Motor neuron (in vitro differentiated cells): ENCODE results near the gene FADD. TPM values are rescaled to one million over a fixed set of nuclear protein-coding genes. Genes with fewer than 3 reads are reported as not detected.

Source experiments
- ATAC-seq, 8 experiments: fragments of 200-7000 bp; cut with Tn5 transposase; replicated peaks in 6 of 8; 2 replicates each; pipeline ENCODE4 v1.8.0; 2021; ENCODE audit warnings: mild to moderate bottlenecking in 8 of 8, moderate library complexity in 8 of 8
- H3K27ac ChIP-seq, 2 donors: fragments of 250-450 bp; sonication (Bioruptor Pico); 2 replicates each; pipeline ENCODE4 v1.9.0; 2021; ENCODE audit warnings: antibody characterized with exemption in 2 of 2, mild to moderate bottlenecking in 2 of 2, moderate library complexity in 1 of 2
- H3K4me1 ChIP-seq, 2 donors: fragments of 250-450 bp; sonication (Bioruptor Pico); replicated peaks in 1 of 2; 2 replicates each; pipeline ENCODE4 v1.6.1; 2021; ENCODE audit warnings: antibody characterized with exemption in 2 of 2, mild to moderate bottlenecking in 2 of 2, moderate library complexity in 1 of 2
- H3K4me3 ChIP-seq, 5 donors: fragments of 250-450 bp; sonication (Bioruptor Pico); 2 replicates each; pipeline ENCODE4 v1.9.0; 2021; ENCODE audit warnings: antibody characterized with exemption in 5 of 5, mild to moderate bottlenecking in 5 of 5, moderate library complexity in 4 of 5
- WGBS, 10 experiments: fragments of 450-650 bp; shearing (Covaris generic); methylation state at CpG; one replicate each; pipeline ENCODE4 v1.0.0; 2022; 5-methylcytosine and 5-hydroxymethylcytosine counted together
- in situ Hi-C, 9 experiments: fragments of 400-800 bp; cut with MboI; loops; one replicate each; pipeline ENCODE4 v1.15.0; 2021; ENCODE audit warnings: low sequenced_read_pairs in 9 of 9, low pct_unique_long_range_greater_than_20kb in 2 of 9; ENCODE audit not compliant: unreplicated experiment in 9 of 9
- total RNA-seq, 8 experiments: library from RNA; unstranded; fragments of 300-600 nt; gene quantifications; 2 replicates each; pipeline versions ENCODE4 v1.2.3 to v1.2.4, GENCODE V29; 2022

FADD gene
- total RNA-seq, 8 experiments from 2014 or later = 7.0 to 24.2 (median 13.5) TPM

GRCh38 chr11:70169127-70169526, 34.0 kb upstream of the FADD start:
- 7 to 52% methylated on average over 2 to 5 of the region's 11 CpGs; no CpG with 5 or more reads in 8 of the 10 experiments for WGBS, 10 experiments
- in situ Hi-C loops = no loop called here
- ATAC-seq = peak in 6 of 8 experiments; percentile 17 to 75 (median 62)
- Histone ChIP-seq H3K27ac (no peak overlapping the region), H3K4me1 (peaks cover 0 to 3% of the 10 kb centered on the region in 2 donors), H3K4me3 (no peak overlapping the region)

- peaks cover 4 to 5% of the 10 kb centered on the region in 2 donors for H3K4me1 ChIP-seq
- H3K27ac ChIP-seq = no peak overlapping the region
- no peak for ATAC-seq
- in situ Hi-C loops = no loop called here
- no peak overlapping the region for H3K4me3 ChIP-seq
- WGBS, 10 experiments = 97 to 100% (median 100%) methylated on average over 1 to 5 of the region's 8 CpGs; no CpG with 5 or more reads in 7 of the 10 experiments
Observed at GRCh38 chr11:70169632-70170031, 33.5 kb upstream of the FADD start.

GRCh38 chr11:70170596-70171210, 32.4 kb upstream of the FADD start:
- 75 to 100% (median 95%) methylated on average over 1 to 11 of the region's 22 CpGs; no CpG with 5 or more reads in 2 of the 10 experiments for WGBS, 10 experiments
- in situ Hi-C loops = no loop called here
- H3K27ac ChIP-seq = no peak overlapping the region
- peaks cover 11 to 12% of the 10 kb centered on the region in 2 donors for H3K4me1 ChIP-seq
- ATAC-seq = no peak
- no peak overlapping the region for H3K4me3 ChIP-seq

- Histone ChIP-seq H3K4me3 (no peak overlapping the region), H3K4me1 (peaks cover 11 to 12% of the 10 kb centered on the region in 2 donors), H3K27ac (no peak overlapping the region)
- 0 to 92% (median 80%) methylated on average over 1 to 4 of the region's 4 CpGs; no CpG with 5 or more reads in 4 of the 10 experiments for WGBS, 10 experiments
- in situ Hi-C loops = no loop called here
- ATAC-seq = no peak
Observed at GRCh38 chr11:70173018-70173417, 30.1 kb upstream of the FADD start.

- Histone ChIP-seq H3K27ac (peak overlapping the region in 1 of 2 donors; percentile 40), H3K4me3 (no peak overlapping the region), H3K4me1 (peaks cover 10 to 11% of the 10 kb centered on the region in 2 donors)
- in situ Hi-C loops = loop anchor here in 8 of 9 experiments (25.0 kb wide), 3 partner anchors 262 to 487 kb away; partner anchors contain the start of genes FGF19 (in 4 of the 8) and LTO1 (in 4 of the 8)
- 65 to 100% (median 80%) methylated on average over 1 to 16 of the region's 17 CpGs; no CpG with 5 or more reads in 1 of the 10 experiments for WGBS, 10 experiments
- peak in 5 of 8 experiments; percentile 73 to 84 (median 79) for ATAC-seq
Observed at GRCh38 chr11:70174547-70175235, 28.4 kb upstream of the FADD start.

GRCh38 chr11:70175236-70175698, 27.8 kb upstream of the FADD start:
- WGBS, 10 experiments = 28 to 100% (median 72%) methylated on average over 2 to 9 of the region's 15 CpGs; no CpG with 5 or more reads in 4 of the 10 experiments
- in situ Hi-C loops = loop anchor here in 8 of 9 experiments (25.0 kb wide), 3 partner anchors 263 to 488 kb away; partner anchors contain the start of genes FGF19 (in 4 of the 8) and LTO1 (in 4 of the 8)
- ATAC-seq = no peak

GRCh38 chr11:70176940-70177689, 26.0 kb upstream of the FADD start:
- peaks cover 10 to 11% of the 10 kb centered on the region in 2 donors for H3K4me1 ChIP-seq
- WGBS, 10 experiments = 30 to 100% (median 61%) methylated on average over 2 to 15 of the region's 39 CpGs; no CpG with 5 or more reads in 1 of the 10 experiments
- no peak overlapping the region for H3K27ac ChIP-seq
- in situ Hi-C loops = loop anchor here in 8 of 9 experiments (25.0 kb wide), 3 partner anchors 265 to 490 kb away; partner anchors contain the start of genes FGF19 (in 4 of the 8) and LTO1 (in 4 of the 8)
- no peak overlapping the region for H3K4me3 ChIP-seq
- ATAC-seq = peak in 1 of 8 experiments; percentile 63

More at GRCh38 chr11:70175236-70175698, 27.8 kb upstream of the FADD start:
- peaks cover 10 to 11% of the 10 kb centered on the region in 2 donors for H3K4me1 ChIP-seq
- peak overlapping the region in 1 of 2 donors; percentile 40 for H3K27ac ChIP-seq
- no peak overlapping the region for H3K4me3 ChIP-seq

- in situ Hi-C loops = loop anchor here in 8 of 9 experiments (25.0 kb wide), 3 partner anchors 269 to 494 kb away; partner anchors contain the start of genes FGF19 (in 4 of the 8) and LTO1 (in 4 of the 8)
- no peaks in the 10 kb centered on the region for H3K4me1 ChIP-seq
- 10 to 100% (median 82%) methylated on average over 1 to 6 of the region's 11 CpGs; no CpG with 5 or more reads in 4 of the 10 experiments for WGBS, 10 experiments
- ATAC-seq = no peak
- H3K27ac ChIP-seq = no peak overlapping the region
- H3K4me3 ChIP-seq = no peak overlapping the region
Observed at GRCh38 chr11:70180906-70181305, 22.2 kb upstream of the FADD start.

- H3K4me3 ChIP-seq = no peak overlapping the region
- H3K4me1 ChIP-seq = no peaks in the 10 kb centered on the region
- ATAC-seq = no peak
- in situ Hi-C loops = loop anchor here in 8 of 9 experiments (25.0 kb wide), 3 partner anchors 270 to 495 kb away; partner anchors contain the start of genes FGF19 (in 4 of the 8) and LTO1 (in 4 of the 8)
- no peak overlapping the region for H3K27ac ChIP-seq
- WGBS, 10 experiments = 82 to 100% (median 100%) methylated on average over 1 to 8 of the region's 18 CpGs; no CpG with 5 or more reads in 4 of the 10 experiments
Observed at GRCh38 chr11:70182266-70182665, 20.8 kb upstream of the FADD start.

GRCh38 chr11:70183032-70183431, 20.1 kb upstream of the FADD start:
- no peak overlapping the region for H3K4me3 ChIP-seq
- in situ Hi-C loops = loop anchor here in 8 of 9 experiments (25.0 kb wide), 3 partner anchors 271 to 496 kb away; partner anchors contain the start of genes FGF19 (in 4 of the 8) and LTO1 (in 4 of the 8)
- WGBS, 10 experiments = 71 to 100% (median 90%) methylated on average over 1 of the region's 1 CpG; no CpG with 5 or more reads in 6 of the 10 experiments
- H3K4me1 ChIP-seq = no peaks in the 10 kb centered on the region
- no peak for ATAC-seq
- H3K27ac ChIP-seq = no peak overlapping the region

- no peak overlapping the region for H3K27ac ChIP-seq
- 11 to 89% (median 86%) methylated on average over 2 to 6 of the region's 11 CpGs; no CpG with 5 or more reads in 5 of the 10 experiments for WGBS, 10 experiments
- no peak for ATAC-seq
- H3K4me3 ChIP-seq = no peak overlapping the region
- in situ Hi-C loops = loop anchor here in 8 of 9 experiments (25.0 kb wide), 3 partner anchors 271 to 496 kb away; partner anchors contain the start of genes FGF19 (in 4 of the 8) and LTO1 (in 4 of the 8)
- H3K4me1 ChIP-seq = no peaks in the 10 kb centered on the region
Observed at GRCh38 chr11:70183483-70184176, 19.5 kb upstream of the FADD start.
